DMS153 treated with DMSO at 0.1 percent for 48 hours (cell line): ENCODE results near the gene IFNLR1.

Source experiments
- DNase-seq: peaks from one replicate; lab custom pipeline; 2025; ENCODE audit not compliant: unreplicated experiment; lab: John Stamatoyannopoulos, UW

The IFNLR1 gene

DNA sequence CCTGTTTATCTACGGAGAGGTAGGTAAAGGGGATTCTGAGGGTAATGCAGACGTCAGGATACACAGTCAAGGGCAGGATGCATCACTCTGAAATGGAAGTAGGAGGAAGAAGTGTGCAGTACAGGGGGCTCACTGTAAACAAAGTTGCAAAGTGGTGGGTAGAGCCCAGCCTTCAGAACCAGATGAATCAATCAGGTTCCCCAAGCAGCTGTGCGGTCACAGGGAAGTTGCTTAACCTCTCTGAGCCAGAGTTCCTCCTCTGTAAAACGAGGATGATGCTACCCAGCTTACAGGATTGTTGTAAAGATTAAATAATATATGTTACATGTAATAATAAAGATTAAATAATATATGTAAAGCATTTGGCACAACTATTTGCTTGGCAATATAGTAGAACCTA is 61.6 kb downstream of the IFNLR1 start:
- no peak for DNase-seq

DNA sequence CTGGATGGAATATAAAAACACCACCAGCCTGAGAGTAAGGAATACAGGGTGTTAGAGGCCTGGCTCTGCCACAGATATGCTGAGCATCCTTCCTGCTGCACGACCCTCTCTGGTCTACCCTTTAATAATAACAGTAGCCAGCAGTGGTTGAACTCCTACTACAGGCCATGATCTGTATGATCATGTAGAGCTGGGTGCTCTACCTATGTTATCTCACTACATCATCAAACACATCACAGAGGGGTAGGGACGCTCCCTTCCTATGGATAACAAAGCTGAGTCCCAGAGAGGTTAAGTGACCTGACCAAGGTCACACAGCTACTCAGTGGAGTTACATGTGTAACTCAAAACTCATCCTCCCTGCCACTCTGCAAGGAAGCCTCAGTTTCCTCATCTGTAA is 62.1 kb downstream of the IFNLR1 start:
- DNase-seq = no peak

DNA sequence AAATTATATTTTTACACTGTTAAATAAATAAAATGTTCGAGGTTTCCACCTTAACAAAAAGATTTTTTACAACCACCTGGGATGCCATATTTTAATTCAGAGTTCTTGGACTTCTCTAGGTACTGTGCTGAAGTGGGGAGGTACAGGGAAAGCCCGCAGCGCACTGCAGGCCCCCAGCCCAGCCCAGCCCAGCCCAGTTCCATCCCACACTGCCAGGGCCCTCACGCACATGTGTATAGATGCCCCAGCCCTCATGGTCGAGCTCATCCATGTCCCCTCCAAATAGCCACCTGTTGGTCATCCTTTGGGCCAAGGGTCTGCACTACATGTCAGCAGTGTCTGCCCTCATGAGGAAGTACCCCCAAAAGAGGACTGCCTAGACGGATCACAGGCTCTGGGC is 63.5 kb downstream of the IFNLR1 start:
- no peak for DNase-seq

DNA sequence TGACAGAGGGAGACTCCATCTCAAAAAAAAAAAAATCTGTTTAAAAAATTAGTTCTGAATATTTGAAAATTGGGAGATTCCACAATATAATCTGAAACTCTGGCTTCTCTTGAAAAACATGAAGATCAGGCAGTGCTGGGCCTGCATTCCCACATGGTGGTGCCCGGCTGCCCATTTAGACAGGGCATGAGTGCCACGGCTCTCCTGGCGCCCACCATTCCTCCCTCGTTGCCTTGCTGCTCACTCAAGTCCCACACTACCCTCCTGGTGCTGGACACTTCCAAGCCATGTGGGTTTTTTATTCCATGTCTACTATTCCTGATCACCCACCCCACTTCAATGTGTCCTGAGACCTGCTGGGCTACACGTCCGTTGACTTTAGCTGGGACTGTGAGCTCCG is 64.3 kb downstream of the IFNLR1 start:
- no peak for DNase-seq

DNA sequence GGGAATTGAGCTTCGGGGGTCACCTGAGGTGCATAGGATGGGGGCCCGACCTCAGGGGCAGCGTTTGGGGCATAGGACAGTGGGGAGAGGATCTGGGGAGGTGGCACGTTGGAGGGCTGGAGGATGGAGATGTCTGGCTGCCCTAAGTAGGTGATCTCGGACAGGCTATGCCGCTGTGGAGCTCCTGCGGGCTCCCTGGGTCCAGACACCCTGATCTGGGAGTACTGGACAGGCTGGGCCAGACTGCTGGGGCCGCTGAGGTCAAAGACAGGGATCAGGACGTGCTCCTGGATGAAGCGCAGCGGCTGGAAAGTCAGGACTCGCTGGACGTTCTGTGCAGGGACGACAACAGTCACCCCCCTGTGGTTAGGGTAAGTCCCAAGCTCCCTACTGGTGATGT is 65.7 kb downstream of the IFNLR1 start:
- DNase-seq = no peak

DNA sequence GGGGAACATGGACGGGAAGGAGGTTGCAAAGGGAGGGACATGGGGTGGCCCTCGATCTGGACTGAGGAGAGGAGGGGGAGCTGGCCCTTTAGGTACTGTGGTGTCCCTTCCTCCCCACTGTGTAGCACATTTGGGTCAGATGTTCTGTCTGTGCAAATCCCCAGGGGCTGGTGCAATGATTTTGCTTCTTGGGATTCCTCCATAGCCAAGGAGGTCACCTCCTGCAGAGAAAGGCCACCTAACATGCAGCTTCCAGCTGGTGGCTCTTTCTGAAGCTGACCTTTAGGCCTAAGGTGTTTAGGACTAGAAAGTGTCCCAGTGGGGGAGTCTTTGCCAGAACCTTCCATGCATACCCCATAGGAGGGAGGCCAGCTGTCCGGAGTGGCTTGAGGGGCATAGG is 66.1 kb downstream of the IFNLR1 start:
- no peak for DNase-seq

DNA sequence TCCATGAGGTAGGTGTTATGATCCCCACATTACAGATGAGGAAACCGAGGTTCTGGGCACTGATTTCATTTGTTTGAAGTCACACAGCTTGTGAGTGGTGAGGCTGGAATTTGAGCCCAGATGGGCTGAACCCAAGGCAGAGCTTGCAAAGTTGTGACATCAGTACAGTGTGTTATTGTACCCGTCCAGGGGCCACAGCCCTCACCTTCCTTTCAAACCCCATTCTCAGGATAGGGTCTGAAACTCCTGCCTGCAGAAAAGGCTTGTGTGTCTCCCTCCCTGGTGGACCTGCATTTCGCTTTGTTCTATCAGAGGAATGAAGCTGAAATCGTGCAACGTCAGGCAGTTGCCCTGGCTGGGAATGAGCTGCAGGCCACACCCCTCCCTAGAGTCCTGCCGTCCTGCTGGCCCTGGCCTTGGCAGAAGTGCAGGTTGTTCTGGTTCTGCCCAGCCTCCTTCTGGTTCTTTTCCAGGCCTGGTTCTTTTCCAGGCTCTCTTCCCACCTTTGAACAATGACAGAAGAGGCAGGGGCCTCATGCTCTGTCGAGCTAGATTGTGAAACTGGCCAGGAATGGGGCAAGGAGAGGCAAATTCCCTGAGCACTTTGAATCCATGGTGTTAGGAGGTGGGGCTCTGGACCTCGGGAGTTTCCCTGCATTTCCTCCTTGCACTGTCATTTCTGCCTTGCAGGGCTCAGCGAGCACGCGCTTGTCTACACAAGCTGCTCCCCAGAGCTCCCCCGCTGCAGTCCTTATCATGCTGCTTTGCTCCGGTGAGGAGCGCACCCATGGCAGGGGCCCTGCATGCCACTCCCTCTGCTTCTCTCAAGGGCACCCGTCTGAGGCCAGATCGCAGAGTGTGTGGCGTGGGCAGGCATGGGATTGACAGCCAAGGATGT is 67.0 kb downstream of the IFNLR1 start:
- DNase-seq = no peak

DNA sequence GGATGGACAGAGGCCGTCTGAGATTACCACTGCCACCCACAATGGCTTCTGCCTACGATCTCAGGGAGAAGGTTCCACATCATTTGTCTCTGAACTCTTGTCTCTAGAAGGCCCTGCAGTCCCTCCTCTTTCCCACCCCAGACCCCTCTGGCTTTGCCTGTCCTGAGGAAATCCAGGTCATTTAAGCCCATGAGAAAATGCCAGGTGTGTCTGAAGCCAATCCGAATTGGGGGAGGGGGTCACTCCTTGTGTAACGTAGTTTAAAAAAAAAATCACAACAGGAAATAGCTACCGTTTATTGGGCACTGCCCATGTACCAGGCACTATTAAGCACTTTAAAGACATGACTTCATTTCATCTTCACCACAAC is 67.6 kb downstream of the IFNLR1 start:
- no peak for DNase-seq

DNA sequence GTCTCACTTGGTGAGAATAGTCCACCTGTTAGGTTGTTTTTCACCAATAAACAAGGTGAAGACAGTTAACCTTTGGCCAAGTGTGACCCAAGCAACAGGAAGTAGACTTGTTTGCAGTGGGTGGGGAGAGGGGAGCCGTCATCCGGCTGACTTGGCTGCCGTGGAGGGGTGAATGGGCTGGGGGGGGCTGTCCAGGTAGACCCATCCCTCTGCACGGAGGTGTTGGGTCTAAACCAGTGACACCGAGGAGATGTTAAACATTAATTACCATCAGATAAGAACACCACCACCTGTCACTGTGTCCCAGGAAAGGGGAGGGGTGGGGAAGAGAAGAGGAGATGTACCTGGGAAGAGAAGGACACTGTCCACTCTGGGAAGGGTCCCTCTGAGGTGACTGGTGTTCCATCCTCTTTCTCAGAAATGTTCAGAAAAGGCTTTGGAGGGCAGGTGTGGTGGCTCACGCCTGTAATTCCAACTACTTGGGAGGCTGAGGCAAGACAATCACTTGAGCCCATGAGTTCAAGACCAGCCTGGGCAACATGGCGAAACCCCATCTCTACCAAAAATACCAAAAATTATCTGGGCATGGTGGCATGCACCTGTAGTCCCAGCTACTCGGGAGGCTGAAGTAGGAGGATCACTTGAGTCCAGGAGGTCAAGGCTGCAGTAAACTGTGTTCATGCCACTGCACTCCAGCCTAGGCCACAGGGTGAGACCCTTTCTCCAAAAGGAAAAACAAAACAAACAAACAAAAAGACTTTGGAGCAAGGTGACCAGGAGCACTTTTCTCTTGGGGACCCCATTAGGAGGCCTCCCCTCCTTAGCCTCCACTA is 68.5 kb downstream of the IFNLR1 start:
- DNase-seq = no peak

DNA sequence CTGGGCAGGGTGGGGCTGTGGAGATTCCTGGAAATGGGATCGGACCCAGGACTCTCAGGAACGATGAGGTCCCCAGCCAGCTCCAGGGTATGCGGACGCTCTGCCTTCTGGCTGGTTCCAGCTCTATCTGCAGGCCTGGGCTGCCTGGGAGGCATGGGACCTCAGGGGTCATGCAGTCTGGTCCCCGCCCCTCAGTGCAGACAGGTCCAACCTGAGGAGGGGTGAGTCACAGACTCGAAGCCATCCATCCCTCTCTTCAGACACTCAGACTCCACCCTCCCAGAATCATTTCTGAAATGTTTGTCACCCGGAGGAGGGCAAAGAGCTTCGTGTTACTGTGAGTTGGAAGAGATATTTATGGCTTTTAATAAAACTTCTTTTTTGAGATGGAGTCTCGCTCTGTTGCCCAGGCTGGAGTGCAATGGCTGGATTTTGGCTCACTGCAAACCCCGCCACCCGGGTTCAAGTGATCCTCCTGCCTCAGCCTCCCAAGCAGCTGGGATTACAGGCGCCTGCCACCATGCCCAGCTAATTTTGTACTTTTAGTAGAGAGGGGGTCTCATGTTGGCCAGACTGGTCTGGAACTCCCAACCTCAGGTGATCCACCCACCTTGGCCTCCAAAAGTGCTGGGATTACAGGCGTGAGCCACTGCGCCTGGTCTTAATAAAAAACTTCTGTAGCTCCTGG is 69.2 kb downstream of the IFNLR1 start:
- no peak for DNase-seq

DNA sequence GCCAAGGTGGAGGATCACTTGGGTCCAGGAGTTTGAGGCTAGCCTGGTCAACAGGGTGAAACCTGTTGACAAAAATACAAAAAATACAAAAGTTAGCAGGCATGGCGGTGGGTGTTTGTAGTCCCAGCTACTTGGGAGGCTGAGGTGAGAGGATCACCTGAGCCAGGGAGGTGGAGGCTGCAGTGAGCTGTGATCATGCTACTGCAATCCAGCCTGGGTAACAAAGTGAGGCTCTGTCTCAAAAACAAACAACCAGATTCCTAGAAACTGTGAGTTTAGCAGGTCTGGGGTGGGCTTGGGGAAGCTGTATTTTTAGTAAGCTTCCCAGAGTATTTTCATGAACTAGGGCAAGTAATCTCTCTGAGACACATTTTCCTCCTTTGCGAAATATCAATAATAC is 70.0 kb downstream of the IFNLR1 start:
- no peak for DNase-seq

DNA sequence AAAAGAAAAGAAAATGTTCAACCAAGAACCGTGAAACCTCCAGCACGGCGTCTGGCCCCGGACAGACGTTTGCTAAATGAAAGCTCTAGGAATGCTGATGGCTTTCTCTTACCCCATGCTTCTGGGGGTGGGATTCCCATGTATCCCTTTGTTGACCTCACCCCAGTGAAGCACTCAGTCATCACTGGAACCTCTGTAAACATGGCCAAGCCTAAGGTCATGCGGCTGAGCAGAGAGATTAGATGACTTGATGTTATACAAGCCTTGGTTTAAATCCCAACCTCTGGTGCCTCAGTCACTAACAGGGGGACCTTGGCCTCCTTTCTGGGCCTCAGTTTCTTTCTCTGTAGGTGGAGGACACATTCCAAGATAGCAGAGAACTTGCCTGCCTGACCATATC is 72.3 kb downstream of the IFNLR1 start:
- no peak for DNase-seq

DNA sequence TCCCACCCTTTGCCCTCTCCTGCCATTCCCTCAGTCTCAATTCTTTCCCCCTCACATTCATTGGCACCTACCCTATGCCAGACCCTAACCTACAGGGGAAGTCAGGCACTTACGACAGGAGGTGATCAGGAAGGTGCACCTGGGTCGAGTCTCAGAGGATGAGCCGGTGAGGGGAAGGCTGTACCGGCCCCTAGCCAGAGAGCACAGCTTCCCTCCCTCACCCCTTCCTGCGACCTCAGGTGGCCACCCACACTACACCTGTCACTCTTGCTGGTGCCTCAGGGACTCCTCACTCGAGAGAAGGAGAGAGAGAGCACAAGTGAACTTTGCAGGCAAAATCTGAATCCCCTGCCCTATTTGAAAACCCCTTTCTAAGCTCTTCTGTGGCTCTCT is 73.5 kb downstream of the IFNLR1 start:
- no peak for DNase-seq

DNA sequence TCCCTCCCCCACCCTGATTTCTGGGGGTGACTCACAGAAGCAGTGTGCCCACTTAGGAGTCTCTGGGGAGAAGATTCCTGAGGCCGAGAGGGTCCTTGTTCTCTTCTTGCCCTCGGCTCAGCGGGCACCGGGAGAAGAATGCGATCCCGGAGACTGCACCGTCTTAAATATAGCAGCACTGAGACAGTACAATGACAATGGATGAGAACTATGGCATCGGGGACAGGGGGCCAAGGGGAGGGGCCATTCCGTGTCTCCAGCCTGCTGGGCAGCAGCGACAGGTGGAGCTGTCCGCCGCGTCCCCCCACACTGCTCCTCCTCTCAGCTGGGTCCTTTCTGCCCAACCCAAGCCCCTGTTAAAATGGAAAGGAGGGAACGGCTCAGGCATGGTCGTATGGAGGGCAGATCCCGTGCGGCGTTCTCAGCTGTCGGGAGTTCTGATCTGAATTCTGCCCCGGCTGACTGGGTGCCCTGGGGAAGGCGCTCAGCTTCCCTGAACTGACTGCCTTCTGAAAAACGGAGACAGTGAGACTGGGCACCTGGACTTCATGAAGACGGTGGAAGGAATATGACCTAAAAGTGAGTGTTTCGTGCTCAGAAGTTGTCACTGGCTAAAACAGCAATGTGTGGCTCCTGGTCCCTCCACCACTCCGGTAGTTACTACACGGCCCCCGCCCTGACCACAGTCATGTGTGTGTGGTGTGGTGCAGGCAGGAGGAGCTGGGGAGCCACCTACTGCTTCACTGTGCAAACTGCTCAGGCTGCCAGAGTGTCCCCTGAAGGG is 74.9 kb downstream of the IFNLR1 start, which contains the start of gene MYOM3:
Gene MYOM3 (minus strand): TSS at position 140 of the 784 bp plus-strand sequence. CDS start 3,499 bp downstream, outside the sequence.
- DNase-seq = peak; percentile 51

DNA sequence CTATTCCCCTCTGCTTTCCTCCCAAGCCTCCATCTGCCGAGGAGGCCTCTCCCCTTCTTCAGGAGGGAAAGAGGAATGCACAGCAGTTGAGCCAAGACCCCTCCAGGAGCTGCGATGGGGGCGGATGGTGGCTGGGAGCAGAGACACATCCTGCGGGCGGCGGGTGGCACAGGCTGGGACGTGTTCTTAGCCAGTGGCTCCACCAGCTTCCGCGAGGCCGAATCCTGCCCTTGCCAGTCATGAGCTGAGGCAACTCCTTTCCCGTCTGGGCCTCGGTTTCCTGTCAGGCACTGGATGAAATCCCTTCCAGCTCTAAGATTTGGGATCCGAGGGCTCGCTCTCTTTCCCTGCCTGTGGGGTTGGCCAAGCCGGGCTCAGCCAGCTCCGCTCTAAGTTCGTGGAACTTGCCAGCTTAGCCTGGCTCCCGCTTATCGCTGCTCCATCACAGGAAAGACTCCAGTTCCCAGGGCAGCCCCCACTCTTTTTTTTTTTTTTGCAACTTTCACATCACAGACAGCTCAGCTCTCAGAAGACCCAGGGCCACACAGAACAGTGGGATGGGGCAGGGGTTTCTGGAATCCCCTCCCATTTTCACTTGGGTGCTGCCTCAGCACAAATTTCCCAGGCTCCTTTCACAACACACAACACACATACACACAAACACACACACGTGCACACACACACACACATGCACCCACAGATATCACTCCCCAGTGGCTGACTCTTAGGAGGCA is 75.7 kb downstream of the IFNLR1 start:
- no peak for DNase-seq

DNA sequence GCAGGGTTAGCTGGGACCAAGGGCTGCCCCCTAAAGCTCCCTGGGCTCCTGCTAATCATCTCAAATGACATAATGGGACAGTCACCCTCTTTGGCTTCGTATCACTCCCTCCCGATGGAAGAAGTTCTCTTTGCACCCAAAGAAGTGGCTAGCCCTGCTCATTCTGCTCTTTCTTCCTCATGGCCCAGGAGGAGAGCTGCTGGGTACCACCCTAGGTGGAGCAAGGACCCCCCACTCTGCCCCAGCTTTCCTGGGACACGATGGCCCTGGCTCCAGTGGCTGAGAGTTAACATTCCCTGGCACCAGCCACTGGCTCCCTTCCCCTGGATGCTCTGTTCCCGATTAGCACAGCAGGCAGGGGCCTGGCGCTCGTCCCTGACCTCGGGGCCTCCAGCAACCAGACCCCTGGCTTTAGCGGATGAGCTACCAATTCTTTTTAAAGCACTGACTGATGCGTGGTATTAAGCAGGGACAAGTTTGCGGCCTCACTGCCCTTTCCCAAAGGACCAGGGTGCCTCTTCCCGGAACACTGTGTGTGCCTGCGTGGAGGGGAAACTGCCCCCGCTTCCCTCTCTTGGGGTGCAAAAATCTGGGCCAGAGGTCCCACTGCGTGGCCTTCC is 76.3 kb downstream of the IFNLR1 start:
- no peak for DNase-seq

DNA sequence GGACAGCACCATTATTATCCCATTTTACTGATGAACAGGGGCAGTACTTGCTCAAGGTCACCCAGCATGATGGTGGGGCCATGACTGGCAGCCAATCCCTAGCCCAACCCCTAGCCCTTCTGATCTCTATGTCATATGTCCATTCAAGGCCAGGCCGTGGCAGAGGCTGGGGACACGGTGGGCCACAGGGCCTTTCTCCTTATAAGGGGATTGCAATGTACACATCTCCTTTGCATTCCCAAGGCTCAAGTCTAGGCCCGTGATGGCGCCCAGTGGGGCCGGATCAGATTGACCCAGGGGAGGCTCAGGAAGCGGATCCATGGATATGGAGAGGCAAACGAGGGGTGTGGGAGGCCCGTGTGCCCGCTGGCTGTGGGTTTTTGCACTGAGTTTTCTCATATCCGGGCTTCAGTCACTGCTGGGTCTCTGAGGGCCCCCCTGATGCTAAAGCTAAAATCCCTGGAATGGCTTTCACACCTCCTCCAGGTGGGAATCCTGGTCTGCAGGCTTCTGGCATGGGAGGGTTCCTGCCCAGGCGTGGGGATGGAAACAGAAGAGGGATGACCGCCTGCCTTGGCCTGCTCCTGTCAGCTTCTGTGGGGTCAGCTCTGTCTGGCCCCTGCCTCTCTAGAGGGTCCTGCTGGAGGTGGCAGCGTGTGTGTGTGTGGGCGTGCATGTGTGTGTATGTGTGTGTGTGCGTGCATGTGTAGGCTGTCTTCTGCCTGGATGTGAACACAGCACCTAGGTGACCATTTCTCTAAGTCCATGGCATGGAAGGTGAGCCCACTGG is 77.2 kb downstream of the IFNLR1 start:
- no peak for DNase-seq

DNA sequence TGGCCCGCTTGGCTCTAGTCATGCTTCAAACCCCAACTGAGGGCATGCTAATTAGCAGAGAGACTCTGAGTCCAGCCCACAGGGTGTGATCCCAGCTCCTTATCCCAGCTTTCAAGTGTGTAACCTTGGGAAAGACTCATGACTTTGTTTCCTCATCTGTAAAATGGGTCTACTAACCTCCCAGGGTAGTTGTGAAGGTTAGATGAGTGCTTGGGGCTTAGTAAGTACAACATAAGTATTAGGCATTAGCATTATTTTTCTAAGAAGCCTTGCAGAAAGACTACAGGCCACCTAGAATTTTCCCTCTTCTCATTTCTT is 78.0 kb downstream of the IFNLR1 start:
- no peak for DNase-seq
